Hepatocyte (in vitro differentiated cells): ENCODE results near the gene RALGPS2. TPM values are rescaled to one million over a fixed set of nuclear protein-coding genes. Genes with fewer than 3 reads are reported as not detected.

Experiments
- DNase-seq: peaks from one replicate; pipeline ENCODE4 v3.0.0-alpha.2; 2016; ENCODE audit warnings: low spot score
- H2AFZ ChIP-seq: fragments of 200-600 bp; sonication (generic); 2 replicates; pipeline ENCODE4 v1.6.0; 2016; ENCODE audit warnings: antibody characterized with exemption, mild to moderate bottlenecking
- H3K27ac ChIP-seq: fragments of 200-600 bp; sonication (generic); 2 replicates; pipeline ENCODE4 v1.5.1; 2016; ENCODE audit warnings: mild to moderate bottlenecking
- H3K27me3 ChIP-seq: fragments of 200-600 bp; sonication (generic); 2 replicates; pipeline ENCODE4 v1.6.1; 2016
- H3K36me3 ChIP-seq: fragments of 200-600 bp; sonication (generic); replicated peaks from 2 replicates; pipeline ENCODE4 v1.5.1; 2016; ENCODE audit warnings: low read depth; ENCODE audit not compliant: insufficient read depth
- H3K4me1 ChIP-seq: fragments of 200-600 bp; sonication (generic); 2 replicates; pipeline ENCODE4 v1.5.1; 2016; ENCODE audit warnings: mild to moderate bottlenecking, moderate library complexity; ENCODE audit not compliant: insufficient read depth
- H3K4me2 ChIP-seq: fragments of 200-600 bp; sonication (generic); 2 replicates; pipeline ENCODE4 v1.6.0; 2016
- H3K4me3 ChIP-seq: fragments of 200-600 bp; sonication (generic); 2 replicates; pipeline ENCODE4 v1.5.1; 2016; ENCODE audit warnings: mild to moderate bottlenecking
- H3K79me2 ChIP-seq: fragments of 200-600 bp; sonication (generic); 2 replicates; pipeline ENCODE4 v1.6.0; 2017; ENCODE audit warnings: mild to moderate bottlenecking
- H3K9me2 ChIP-seq: fragments of 200-600 bp; sonication (generic); replicated peaks from 2 replicates; pipeline ENCODE4 v1.6.0; 2017; ENCODE audit warnings: mild to moderate bottlenecking; ENCODE audit not compliant: insufficient read depth
- H3K9me3 ChIP-seq: fragments of 200-600 bp; sonication (generic); 2 replicates; pipeline ENCODE4 v1.5.1; 2016; ENCODE audit warnings: low read depth, mild to moderate bottlenecking
- H4K20me1 ChIP-seq: fragments of 200-600 bp; sonication (generic); 2 replicates; pipeline ENCODE4 v1.6.0; 2016; ENCODE audit warnings: mild to moderate bottlenecking; ENCODE audit not compliant: insufficient read depth, poor library complexity, severe bottlenecking
- EZH2 ChIP-seq: fragments of 200-600 bp; sonication (generic); IDR thresholded peaks from 2 replicates; pipeline ENCODE4 v1.6.1; 2016; ENCODE audit warnings: antibody characterized with exemption, mild to moderate bottlenecking, borderline replicate concordance
- EZH2phosphoT487 ChIP-seq: fragments of 200-600 bp; sonication (generic); IDR thresholded peaks from one replicate; pipeline ENCODE4 v1.6.1; 2018; ENCODE audit warnings: antibody characterized with exemption, mild to moderate bottlenecking, low read depth, moderate library complexity; ENCODE audit not compliant: unreplicated experiment, severe bottlenecking
- WGBS: methylation state at CpG from one replicate; pipeline ENCODE4 v1.1.6; 2016; ENCODE audit warnings: low lambda C conversion rate; ENCODE audit errors: missing lambda C conversion rate; 5-methylcytosine and 5-hydroxymethylcytosine counted together
- polyA plus RNA-seq: library from polyadenylated mRNA; unstranded; fragments of >200 nt; fragmentation: Nextera tagmentation; extraction: Ambion mirVana; gene quantifications from 2 replicates; pipeline ENCODE4 v1.2.1, GENCODE V29; 2016
- total RNA-seq: library from RNA; depleted of rRNA; stranded (reverse); fragments of >200 nt; gene quantifications from 2 replicates; pipeline ENCODE4 v1.2.3, GENCODE V29; 2014
- TF ChIP-seq, protein P1 (sequence below): fragments of 200-600 bp; sonication (generic); IDR thresholded peaks from 2 replicates; pipeline ENCODE4 v1.5.1; 2016; ENCODE audit warnings: antibody characterized with exemption, mild to moderate bottlenecking; ENCODE audit not compliant: poor library complexity

The RALGPS2 gene
- total and polyA plus RNA-seq, 2 experiments from 2014 or later = 9.3 to 35.4 TPM

DNA sequence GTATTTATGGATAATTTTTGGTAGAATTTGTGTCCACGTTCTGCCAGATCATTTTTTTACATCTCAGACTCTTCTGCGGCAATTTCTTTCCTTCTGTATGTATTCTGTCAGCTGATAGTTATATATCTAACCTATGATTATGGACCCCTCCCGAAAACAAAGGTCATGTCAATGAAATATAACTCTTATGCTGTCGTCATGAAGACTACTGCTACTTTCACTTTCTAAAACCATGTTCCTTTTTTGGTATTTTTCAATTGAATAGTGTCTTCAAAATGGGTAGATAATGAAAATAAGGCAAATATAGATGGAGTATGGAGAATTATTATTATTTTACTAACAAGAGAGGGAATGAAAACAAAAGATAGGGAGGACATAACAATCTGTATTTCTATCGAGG lies 142.6 kb downstream of the RALGPS2 start:
- WGBS = 86% methylated on average over 5 of the region's 5 CpGs
- Histone ChIP-seq H3K79me2 (peaks cover 16% of the 10 kb centered on the region), H4K20me1 (no peaks in the 10 kb centered on the region), H3K36me3 (no peaks in the 10 kb centered on the region), H3K4me3 (no peak overlapping the region), H2AFZ (no peak overlapping the region), H3K9me2 (no peaks in the 10 kb centered on the region), H3K9me3 (no peaks in the 10 kb centered on the region), H3K4me2 (peak overlapping the region; percentile 46), H3K4me1 (peaks cover 23% of the 10 kb centered on the region), H3K27me3 (no peaks in the 10 kb centered on the region), H3K27ac (no peak overlapping the region)
- TF ChIP-seq EZH2 (no peak), EZH2phosphoT487 (no peak)
- TF ChIP-seq, protein P1, sequence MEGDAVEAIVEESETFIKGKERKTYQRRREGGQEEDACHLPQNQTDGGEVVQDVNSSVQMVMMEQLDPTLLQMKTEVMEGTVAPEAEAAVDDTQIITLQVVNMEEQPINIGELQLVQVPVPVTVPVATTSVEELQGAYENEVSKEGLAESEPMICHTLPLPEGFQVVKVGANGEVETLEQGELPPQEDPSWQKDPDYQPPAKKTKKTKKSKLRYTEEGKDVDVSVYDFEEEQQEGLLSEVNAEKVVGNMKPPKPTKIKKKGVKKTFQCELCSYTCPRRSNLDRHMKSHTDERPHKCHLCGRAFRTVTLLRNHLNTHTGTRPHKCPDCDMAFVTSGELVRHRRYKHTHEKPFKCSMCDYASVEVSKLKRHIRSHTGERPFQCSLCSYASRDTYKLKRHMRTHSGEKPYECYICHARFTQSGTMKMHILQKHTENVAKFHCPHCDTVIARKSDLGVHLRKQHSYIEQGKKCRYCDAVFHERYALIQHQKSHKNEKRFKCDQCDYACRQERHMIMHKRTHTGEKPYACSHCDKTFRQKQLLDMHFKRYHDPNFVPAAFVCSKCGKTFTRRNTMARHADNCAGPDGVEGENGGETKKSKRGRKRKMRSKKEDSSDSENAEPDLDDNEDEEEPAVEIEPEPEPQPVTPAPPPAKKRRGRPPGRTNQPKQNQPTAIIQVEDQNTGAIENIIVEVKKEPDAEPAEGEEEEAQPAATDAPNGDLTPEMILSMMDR = no peak
- DNase-seq = no peak

DNA sequence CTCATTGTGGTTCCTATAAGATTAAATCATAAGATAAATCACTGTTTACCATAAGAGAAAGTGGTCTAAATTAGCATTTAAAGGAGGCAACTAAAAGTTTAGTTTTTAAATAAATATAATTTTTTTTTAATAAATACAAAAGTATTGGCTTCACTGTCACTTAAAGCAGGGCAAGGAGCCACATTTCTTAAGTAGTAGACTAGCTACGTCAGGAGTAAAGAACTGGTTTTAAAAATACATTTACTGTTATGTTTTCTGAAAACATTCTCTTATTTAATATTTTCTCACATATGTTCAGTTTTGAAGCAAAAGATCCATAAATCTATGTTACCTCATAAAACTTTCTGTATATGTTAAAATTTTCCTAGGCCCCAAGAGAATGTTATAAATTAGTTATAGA lies 143.7 kb downstream of the RALGPS2 start:
- Histone ChIP-seq H3K4me2 (peak overlapping the region; percentile 46), H3K27ac (peak overlapping the region; percentile 58), H3K4me1 (peaks cover 23% of the 10 kb centered on the region), H3K9me3 (no peaks in the 10 kb centered on the region), H3K27me3 (no peaks in the 10 kb centered on the region), H3K4me3 (peak overlapping the region; percentile 7), H3K79me2 (peaks cover 16% of the 10 kb centered on the region), H3K36me3 (no peaks in the 10 kb centered on the region), H4K20me1 (no peaks in the 10 kb centered on the region), H2AFZ (no peak overlapping the region), H3K9me2 (no peaks in the 10 kb centered on the region)
- TF ChIP-seq EZH2 (no peak), EZH2phosphoT487 (no peak)
- TF ChIP-seq, protein P1 = no peak
- WGBS = 57% methylated on average over 1 of the region's 1 CpG
- no peak for DNase-seq

GRCh38 chr1:178869119-178869697 lies 144.2 kb downstream of the RALGPS2 start:
- no peaks in the 10 kb centered on the region for H3K36me3 ChIP-seq
- H3K27me3 ChIP-seq = no peaks in the 10 kb centered on the region
- TF ChIP-seq EZH2phosphoT487 (no peak), EZH2 (no peak)
- TF ChIP-seq, protein P1 = no peak
- peaks cover 20% of the 10 kb centered on the region for H3K4me1 ChIP-seq
- H4K20me1 ChIP-seq = no peaks in the 10 kb centered on the region
- peak; percentile 23 for DNase-seq
- WGBS = 58% methylated on average over 3 of the region's 3 CpGs
- H3K4me2 ChIP-seq = peak overlapping the region; percentile 46
- H3K9me2 ChIP-seq = no peaks in the 10 kb centered on the region
- peak overlapping the region; percentile 7 for H3K4me3 ChIP-seq
- no peak overlapping the region for H2AFZ ChIP-seq
- H3K79me2 ChIP-seq = peaks cover 16% of the 10 kb centered on the region
- H3K9me3 ChIP-seq = no peaks in the 10 kb centered on the region
- peak overlapping the region; percentile 58 for H3K27ac ChIP-seq

- Histone ChIP-seq H3K27ac (no peak overlapping the region), H3K4me2 (peak overlapping the region; percentile 46)
- WGBS = 48% methylated on average over 1 of the region's 1 CpG
Observed at GRCh38 chr1:178870221-178870620, 145.2 kb downstream of the RALGPS2 start.

More at GRCh38 chr1:178870221-178870620, 145.2 kb downstream of the RALGPS2 start:
- H3K27me3 ChIP-seq = no peaks in the 10 kb centered on the region
- H4K20me1 ChIP-seq = no peaks in the 10 kb centered on the region
- H3K9me2 ChIP-seq = no peaks in the 10 kb centered on the region
- H3K4me1 ChIP-seq = peaks cover 20% of the 10 kb centered on the region
- no peak overlapping the region for H2AFZ ChIP-seq
- peaks cover 16% of the 10 kb centered on the region for H3K79me2 ChIP-seq
- H3K4me3 ChIP-seq = peak overlapping the region; percentile 1
- no peaks in the 10 kb centered on the region for H3K9me3 ChIP-seq
- TF ChIP-seq, protein P1 = no peak
- TF ChIP-seq EZH2phosphoT487 (no peak), EZH2 (no peak)
- no peak for DNase-seq
- H3K36me3 ChIP-seq = no peaks in the 10 kb centered on the region
